ENCODE data around the gene RGL2. TPM values are rescaled to one million over a fixed set of nuclear protein-coding genes. Genes with fewer than 3 reads are reported as not detected.

Gene RGL2
- polyA plus RNA-seq, 1 of the 3 experiments (the other 2 are of a cell fraction) = 59.4 TPM

DNA sequence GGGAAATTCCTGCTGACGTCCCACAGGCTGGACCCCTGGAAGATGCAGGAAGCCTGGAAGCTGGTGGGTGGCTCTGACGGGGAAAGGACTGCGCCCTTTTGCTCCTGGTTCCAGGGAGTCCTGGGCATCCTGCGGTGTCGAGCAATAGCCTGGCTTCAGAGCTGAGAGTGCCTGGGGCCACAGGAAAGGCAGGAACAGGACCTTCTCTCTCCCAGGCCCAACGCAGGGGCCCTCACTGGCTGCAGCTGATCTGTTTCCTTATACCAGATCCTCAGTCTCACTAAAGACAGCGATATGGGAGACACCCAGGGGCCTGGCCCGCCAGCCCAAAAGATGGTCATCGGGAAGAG, 20.4 kb downstream of the RGL2 start:
- peaks cover 36 to 63% of the 10 kb centered on the region in 2 experiments for H3K36me3 ChIP-seq (replicated peaks in 1 of 2; ENCODE audit: control insufficient read depth in 1 of 2, insufficient read depth in 2 of 2, low read length in 1 of 2)
- peaks cover 29% of the 10 kb centered on the region for H3K79me2 ChIP-seq (ENCODE audit: insufficient read depth)
- no peak overlapping the region for H3K4me3 ChIP-seq (ENCODE audit: low read depth in 2 of 2, low read length in 1 of 2)
- H4K20me1 ChIP-seq (ENCODE audit: insufficient read depth) = peaks cover 36% of the 10 kb centered on the region
- ChIA-PET POLR2A (interaction anchor here (2.0 to 2.9 kb wide), 5 partner anchors 11 to 40 kb away, joined by 6 to 58 read pairs (median 15); partner anchors contain the start of genes PFDN6, RGL2, WDR46 and ZBTB22), CTCF (interaction anchor here (1.1 to 4.9 kb wide), 7 partner anchors 12 to 129 kb away, joined by 3 to 49 read pairs (median 13); partner anchors contain the start of genes PFDN6, RGL2 and WDR46)
- DNase-seq = no peak
- H3K4me2 ChIP-seq = no peak overlapping the region
- H3K9ac ChIP-seq = no peak overlapping the region
- H2AFZ ChIP-seq (ENCODE audit: low read depth) = no peak overlapping the region
- no peak for TF ChIP-seq EP300 (IDR thresholded peaks at IDR 0.05; ENCODE audit: borderline replicate concordance in 1 of 2, low read depth in 1 of 2, low read length in 1 of 2)
- no peak for TF ChIP-seq RCOR1 (IDR thresholded peaks at IDR 0.05; ENCODE audit: low read length)
- TF ChIP-seq JUND (IDR thresholded peaks at IDR 0.05) = no peak
- no peak for TF ChIP-seq RAD21 (IDR thresholded peaks at IDR 0.05; ENCODE audit: low read length)
- TF ChIP-seq, protein P1, sequence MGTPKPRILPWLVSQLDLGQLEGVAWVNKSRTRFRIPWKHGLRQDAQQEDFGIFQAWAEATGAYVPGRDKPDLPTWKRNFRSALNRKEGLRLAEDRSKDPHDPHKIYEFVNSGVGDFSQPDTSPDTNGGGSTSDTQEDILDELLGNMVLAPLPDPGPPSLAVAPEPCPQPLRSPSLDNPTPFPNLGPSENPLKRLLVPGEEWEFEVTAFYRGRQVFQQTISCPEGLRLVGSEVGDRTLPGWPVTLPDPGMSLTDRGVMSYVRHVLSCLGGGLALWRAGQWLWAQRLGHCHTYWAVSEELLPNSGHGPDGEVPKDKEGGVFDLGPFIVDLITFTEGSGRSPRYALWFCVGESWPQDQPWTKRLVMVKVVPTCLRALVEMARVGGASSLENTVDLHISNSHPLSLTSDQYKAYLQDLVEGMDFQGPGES (IDR thresholded peaks at IDR 0.05; ENCODE audit: low read depth, low read length) = no peak
- TF ChIP-seq, protein P2, sequence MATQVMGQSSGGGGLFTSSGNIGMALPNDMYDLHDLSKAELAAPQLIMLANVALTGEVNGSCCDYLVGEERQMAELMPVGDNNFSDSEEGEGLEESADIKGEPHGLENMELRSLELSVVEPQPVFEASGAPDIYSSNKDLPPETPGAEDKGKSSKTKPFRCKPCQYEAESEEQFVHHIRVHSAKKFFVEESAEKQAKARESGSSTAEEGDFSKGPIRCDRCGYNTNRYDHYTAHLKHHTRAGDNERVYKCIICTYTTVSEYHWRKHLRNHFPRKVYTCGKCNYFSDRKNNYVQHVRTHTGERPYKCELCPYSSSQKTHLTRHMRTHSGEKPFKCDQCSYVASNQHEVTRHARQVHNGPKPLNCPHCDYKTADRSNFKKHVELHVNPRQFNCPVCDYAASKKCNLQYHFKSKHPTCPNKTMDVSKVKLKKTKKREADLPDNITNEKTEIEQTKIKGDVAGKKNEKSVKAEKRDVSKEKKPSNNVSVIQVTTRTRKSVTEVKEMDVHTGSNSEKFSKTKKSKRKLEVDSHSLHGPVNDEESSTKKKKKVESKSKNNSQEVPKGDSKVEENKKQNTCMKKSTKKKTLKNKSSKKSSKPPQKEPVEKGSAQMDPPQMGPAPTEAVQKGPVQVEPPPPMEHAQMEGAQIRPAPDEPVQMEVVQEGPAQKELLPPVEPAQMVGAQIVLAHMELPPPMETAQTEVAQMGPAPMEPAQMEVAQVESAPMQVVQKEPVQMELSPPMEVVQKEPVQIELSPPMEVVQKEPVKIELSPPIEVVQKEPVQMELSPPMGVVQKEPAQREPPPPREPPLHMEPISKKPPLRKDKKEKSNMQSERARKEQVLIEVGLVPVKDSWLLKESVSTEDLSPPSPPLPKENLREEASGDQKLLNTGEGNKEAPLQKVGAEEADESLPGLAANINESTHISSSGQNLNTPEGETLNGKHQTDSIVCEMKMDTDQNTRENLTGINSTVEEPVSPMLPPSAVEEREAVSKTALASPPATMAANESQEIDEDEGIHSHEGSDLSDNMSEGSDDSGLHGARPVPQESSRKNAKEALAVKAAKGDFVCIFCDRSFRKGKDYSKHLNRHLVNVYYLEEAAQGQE (IDR thresholded peaks at IDR 0.05; ENCODE audit: low read depth, low read length) = no peak
- TF ChIP-seq MXI1 (IDR thresholded peaks at IDR 0.05; ENCODE audit: low read depth, low read length) = no peak
- TF ChIP-seq POLR2AphosphoS5 (IDR thresholded peaks at IDR 0.05; ENCODE audit: low read depth, low read length) = no peak
- no peak for TF ChIP-seq NFIC (IDR thresholded peaks at IDR 0.05; ENCODE audit: borderline replicate concordance)
- no peak for TF ChIP-seq SMC3 (IDR thresholded peaks at IDR 0.05; ENCODE audit: low read depth, low read length)
- 88% methylated on average over 9 of the region's 9 CpGs for WGBS (ENCODE audit: low lambda C conversion rate)
- peak overlapping the region; percentile 4 to 67; a peak in 2 of 4 replicates for H3K27ac ChIP-seq (ENCODE audit: low read depth in 2 of 2, low read length in 1 of 2)
- peaks cover 30 to 34% of the 10 kb centered on the region in 2 experiments; a peak in 3 of 4 replicates for H3K4me1 ChIP-seq (ENCODE audit: control insufficient read depth in 1 of 2, insufficient read depth in 2 of 2, low read depth in 1 of 2, low read length in 1 of 2)
- peaks cover 69% of the 10 kb centered on the region for H3F3A ChIP-seq (replicated peaks; ENCODE audit: insufficient read depth)
- H3K9me3 ChIP-seq = no peaks in the 10 kb centered on the region
- H3K9me2 ChIP-seq = no peaks in the 10 kb centered on the region
- H3K27me3 ChIP-seq (ENCODE audit: insufficient read depth) = no peaks in the 10 kb centered on the region

DNA sequence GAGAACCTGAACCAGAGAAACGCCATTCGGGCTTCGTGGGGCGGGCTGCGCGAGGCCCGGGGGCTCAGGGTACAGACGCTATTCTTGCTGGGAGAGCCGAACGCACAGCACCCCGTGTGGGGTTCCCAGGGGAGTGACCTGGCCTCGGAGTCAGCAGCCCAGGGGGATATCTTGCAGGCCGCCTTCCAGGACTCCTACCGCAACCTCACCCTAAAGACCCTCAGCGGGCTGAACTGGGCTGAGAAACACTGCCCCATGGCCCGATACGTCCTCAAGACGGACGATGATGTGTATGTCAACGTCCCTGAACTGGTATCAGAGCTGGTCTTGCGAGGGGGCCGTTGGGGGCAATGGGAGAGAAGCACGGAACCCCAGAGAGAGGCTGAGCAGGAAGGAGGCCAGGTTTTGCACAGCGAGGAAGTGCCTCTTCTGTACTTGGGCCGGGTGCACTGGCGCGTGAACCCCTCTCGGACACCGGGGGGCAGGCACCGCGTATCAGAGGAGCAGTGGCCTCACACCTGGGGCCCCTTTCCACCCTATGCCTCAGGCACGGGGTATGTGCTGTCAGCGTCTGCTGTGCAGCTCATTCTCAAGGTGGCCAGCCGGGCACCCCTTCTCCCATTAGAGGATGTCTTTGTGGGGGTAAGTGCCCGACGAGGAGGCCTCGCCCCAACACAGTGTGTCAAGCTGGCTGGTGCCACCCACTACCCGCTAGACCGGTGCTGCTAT, 20.9 kb downstream of the RGL2 start:
- peaks cover 42 to 69% of the 10 kb centered on the region in 2 experiments for H3K36me3 ChIP-seq (replicated peaks in 1 of 2; ENCODE audit: control insufficient read depth in 1 of 2, insufficient read depth in 2 of 2, low read length in 1 of 2)
- H3K4me3 ChIP-seq (ENCODE audit: low read depth in 2 of 2, low read length in 1 of 2) = peak overlapping the region in 1 of 2 experiments; percentile 49; a peak in 2 of 4 replicates
- TF ChIP-seq SIN3A (IDR thresholded peaks at IDR 0.05; ENCODE audit: borderline replicate concordance, low read depth, low read length) (0 out of 2 replicates have a peak, but pooled peaks have one; percentile 17), SMC3 (IDR thresholded peaks at IDR 0.05; ENCODE audit: low read depth, low read length) (0 out of 2 replicates have a peak, but pooled peaks have one; percentile 6), RAD21 (IDR thresholded peaks at IDR 0.05; ENCODE audit: low read length) (peak; percentile 32), MEF2A (IDR thresholded peaks at IDR 0.05; ENCODE audit: borderline replicate concordance, low read depth) (no peak)
- no peak overlapping the region for H3K9ac ChIP-seq
- H3K4me2 ChIP-seq = peak overlapping the region; percentile 94; the same call in 1 of the 2 replicates
- no peaks in the 10 kb centered on the region for H3K9me3 ChIP-seq
- POLR2A ChIA-PET = interaction anchor here (0.6 to 2.9 kb wide), 12 partner anchors 12 to 308 kb away, joined by 3 to 58 read pairs (median 6); partner anchors contain the start of genes CUTA, PFDN6, RGL2 and RING1
- peaks cover 75% of the 10 kb centered on the region for H3F3A ChIP-seq (replicated peaks; ENCODE audit: insufficient read depth)
- no peaks in the 10 kb centered on the region for H3K27me3 ChIP-seq (ENCODE audit: insufficient read depth)
- H3K27ac ChIP-seq (ENCODE audit: low read depth in 2 of 2, low read length in 1 of 2) = peak overlapping the region; percentile 67 to 86
- 84% methylated on average over 26 of the region's 39 CpGs for WGBS (ENCODE audit: low lambda C conversion rate)
- CTCF ChIA-PET = interaction anchor here (0.8 to 4.9 kb wide), 18 partner anchors 9 to 148 kb away, joined by 3 to 49 read pairs (median 4); partner anchors contain the start of genes PFDN6, RGL2 and WDR46
- H3K4me1 ChIP-seq (ENCODE audit: control insufficient read depth in 1 of 2, insufficient read depth in 2 of 2, low read depth in 1 of 2, low read length in 1 of 2) = peaks cover 31 to 36% of the 10 kb centered on the region in 2 experiments; a peak in 3 of 4 replicates
- H4K20me1 ChIP-seq (ENCODE audit: insufficient read depth) = peaks cover 41% of the 10 kb centered on the region
- H3K79me2 ChIP-seq (ENCODE audit: insufficient read depth) = peaks cover 34% of the 10 kb centered on the region
- H3K9me2 ChIP-seq = no peaks in the 10 kb centered on the region
- H2AFZ ChIP-seq (ENCODE audit: low read depth) = no peak overlapping the region
- peak; percentile 69 for DNase-seq
